Breast epithelium (tissue), 3 donors: ENCODE data around the gene AMFR.

Source experiments
- POLR2AphosphoS5 ChIP-seq, 3 donors: sonication (generic); formaldehyde crosslinking; IDR thresholded peaks; one replicate each; pipeline ENCODE4 v1.6.1; 2017; ENCODE audit warnings: antibody characterized with exemption in 3 of 3
- TF ChIP-seq, protein P1 (sequence below), 3 donors: fragments of 450-650 bp; IDR thresholded peaks; one replicate each; pipeline ENCODE4 v1.5.1; 2016 to 2017; ENCODE audit warnings: antibody characterized with exemption in 3 of 3, mild to moderate bottlenecking in 3 of 3, moderate library complexity in 3 of 3

GRCh38 chr16:56469748-56470147 lies 44.4 kb upstream of the AMFR start:
- TF ChIP-seq, protein P1, sequence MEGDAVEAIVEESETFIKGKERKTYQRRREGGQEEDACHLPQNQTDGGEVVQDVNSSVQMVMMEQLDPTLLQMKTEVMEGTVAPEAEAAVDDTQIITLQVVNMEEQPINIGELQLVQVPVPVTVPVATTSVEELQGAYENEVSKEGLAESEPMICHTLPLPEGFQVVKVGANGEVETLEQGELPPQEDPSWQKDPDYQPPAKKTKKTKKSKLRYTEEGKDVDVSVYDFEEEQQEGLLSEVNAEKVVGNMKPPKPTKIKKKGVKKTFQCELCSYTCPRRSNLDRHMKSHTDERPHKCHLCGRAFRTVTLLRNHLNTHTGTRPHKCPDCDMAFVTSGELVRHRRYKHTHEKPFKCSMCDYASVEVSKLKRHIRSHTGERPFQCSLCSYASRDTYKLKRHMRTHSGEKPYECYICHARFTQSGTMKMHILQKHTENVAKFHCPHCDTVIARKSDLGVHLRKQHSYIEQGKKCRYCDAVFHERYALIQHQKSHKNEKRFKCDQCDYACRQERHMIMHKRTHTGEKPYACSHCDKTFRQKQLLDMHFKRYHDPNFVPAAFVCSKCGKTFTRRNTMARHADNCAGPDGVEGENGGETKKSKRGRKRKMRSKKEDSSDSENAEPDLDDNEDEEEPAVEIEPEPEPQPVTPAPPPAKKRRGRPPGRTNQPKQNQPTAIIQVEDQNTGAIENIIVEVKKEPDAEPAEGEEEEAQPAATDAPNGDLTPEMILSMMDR (IDR thresholded peaks at IDR 0.05), result no peak
- no peak for TF ChIP-seq POLR2AphosphoS5 (IDR thresholded peaks at IDR 0.05)
